Large intestine (tissue), 3 donors: Measurements from ENCODE around the gene PMPCA. TPM values are rescaled to one million over a fixed set of nuclear protein-coding genes. Genes with fewer than 3 reads are reported as not detected.
A peak's percentile ranks its signal among the peaks of the same experiment; 100 is the strongest.
"Not testable (repeated sequence)": the region's sequence is repeated elsewhere in the genome, so short reads cannot be mapped to it uniquely, and the experiment has no call there.

Experiments
- DNase-seq, 2 donors: peaks; one replicate each; pipeline versions ENCODE4 v3.0.0 to v3.0.0-alpha.2; 2013
- H3K27ac ChIP-seq: one replicate; pipeline ENCODE4 v1.5.1; 2013; ENCODE audit warnings: low read length
- H3K27me3 ChIP-seq: 2 replicates; pipeline ENCODE4 v1.6.1; 2013; ENCODE audit warnings: low read length; ENCODE audit not compliant: control insufficient read depth, insufficient read depth
- H3K36me3 ChIP-seq: 2 replicates; pipeline ENCODE4 v1.6.1; 2013; ENCODE audit warnings: low read length; ENCODE audit not compliant: control insufficient read depth, insufficient read depth
- H3K4me1 ChIP-seq: one replicate; pipeline ENCODE4 v1.6.1; 2013; ENCODE audit warnings: low read length; ENCODE audit not compliant: control insufficient read depth, insufficient read depth
- H3K4me3 ChIP-seq: one replicate; pipeline ENCODE4 v1.5.1; 2013; ENCODE audit warnings: low read length
- H3K9me3 ChIP-seq: one replicate; pipeline ENCODE4 v1.6.1; 2013; ENCODE audit warnings: mild to moderate bottlenecking, low read depth, low read length, moderate library complexity; ENCODE audit not compliant: control insufficient read depth
- WGBS: methylation state at CpG from one replicate; pipeline ENCODE4 v1.1.5; 2013; ENCODE audit warnings: low lambda C conversion rate; ENCODE audit not compliant: insufficient coverage; 5-methylcytosine and 5-hydroxymethylcytosine counted together
- polyA plus RNA-seq: library from polyadenylated mRNA; unstranded; fragments of 120-200 nt; gene quantifications from one replicate; pipeline ENCODE4 v1.2.1, GENCODE V29; 2013

The PMPCA gene
- polyA plus RNA-seq, 1 donor = 64.7 TPM

- Histone ChIP-seq H3K27me3 (no peaks in the 10 kb centered on the region), H3K4me1 (peaks cover 17% of the 10 kb centered on the region), H3K4me3 (no peak overlapping the region), H3K27ac (no peak overlapping the region), H3K9me3 (peaks cover 4% of the 10 kb centered on the region), H3K36me3 (peaks cover 57% of the 10 kb centered on the region)
- WGBS = no CpG with 5 or more reads among the region's 13 CpGs
- no peak for DNase-seq
Observed at GRCh38 chr9:136402067-136402466, 8.4 kb upstream of the PMPCA start.

DNA sequence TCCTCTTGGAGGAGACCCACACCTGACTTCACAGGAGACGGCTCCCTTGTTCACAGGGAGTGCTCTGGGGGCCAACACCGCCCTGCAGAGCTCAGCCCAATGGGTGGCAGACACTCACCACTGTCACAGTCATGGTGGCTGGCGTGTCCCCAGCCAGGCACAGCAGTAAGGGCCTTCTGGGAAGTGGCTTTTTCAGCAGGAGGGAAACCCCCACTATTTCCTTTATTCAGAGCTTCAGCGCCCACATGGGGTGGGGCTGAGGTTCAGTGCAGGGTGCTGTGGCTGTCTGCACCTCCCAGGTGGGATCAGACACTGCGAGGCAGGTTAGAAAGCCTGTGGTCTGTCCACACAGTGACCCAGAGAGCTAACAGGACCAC is 6.9 kb upstream of the PMPCA start:
- WGBS = no CpG with 5 or more reads among the region's 5 CpGs
- peaks cover 14% of the 10 kb centered on the region for H3K4me1 ChIP-seq
- H3K36me3 ChIP-seq = peaks cover 51% of the 10 kb centered on the region
- H3K27ac ChIP-seq = no peak overlapping the region
- no peaks in the 10 kb centered on the region for H3K27me3 ChIP-seq
- H3K4me3 ChIP-seq = no peak overlapping the region
- no peak for DNase-seq
- peaks cover 4% of the 10 kb centered on the region for H3K9me3 ChIP-seq

GRCh38 chr9:136403915-136404800 is 6.3 kb upstream of the PMPCA start:
- WGBS = 96% methylated on average over 3 of the region's 32 CpGs
- Histone ChIP-seq H3K4me3 (no peak overlapping the region), H3K9me3 (peaks cover 4% of the 10 kb centered on the region), H3K27me3 (no peaks in the 10 kb centered on the region), H3K4me1 (peaks cover 8% of the 10 kb centered on the region), H3K36me3 (peaks cover 51% of the 10 kb centered on the region), H3K27ac (no peak overlapping the region)
- DNase-seq = no peak

GRCh38 chr9:136404801-136405136 is 5.7 kb upstream of the PMPCA start:
- H3K36me3 ChIP-seq = peaks cover 51% of the 10 kb centered on the region
- H3K27me3 ChIP-seq = no peaks in the 10 kb centered on the region
- H3K4me3 ChIP-seq = no peak overlapping the region
- no peak overlapping the region for H3K27ac ChIP-seq
- H3K9me3 ChIP-seq = no peaks in the 10 kb centered on the region
- peaks cover 10% of the 10 kb centered on the region for H3K4me1 ChIP-seq
- WGBS = no CpG with 5 or more reads among the region's 14 CpGs
- no peak for DNase-seq

DNA sequence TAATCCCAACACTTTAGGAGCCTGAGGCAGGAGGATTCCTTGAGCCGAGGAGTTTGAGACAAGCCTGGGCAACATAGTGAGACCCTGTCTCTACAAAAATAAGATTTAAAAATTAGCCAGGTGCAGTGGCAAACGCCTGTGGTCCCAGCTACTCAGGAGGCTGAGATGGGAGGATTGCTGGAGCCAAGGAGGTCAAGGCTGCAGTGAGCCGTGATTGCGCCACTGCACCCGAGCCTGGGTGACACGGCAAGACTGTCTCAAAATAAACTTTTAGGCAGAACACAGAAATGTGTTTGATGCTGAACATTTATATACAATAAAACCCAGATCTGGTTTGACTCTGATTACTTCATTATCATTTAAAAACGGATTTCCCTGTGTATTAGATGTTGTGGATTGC is 5.0 kb upstream of the PMPCA start:
- peaks cover 51% of the 10 kb centered on the region for H3K36me3 ChIP-seq
- no CpG with 5 or more reads among the region's 7 CpGs for WGBS

GRCh38 chr9:136405904-136406303 is 4.6 kb upstream of the PMPCA start:
- not testable (repeated sequence) for H3K4me3 ChIP-seq, H3K4me1 ChIP-seq, H3K9me3 ChIP-seq, DNase-seq, H3K27ac ChIP-seq, H3K27me3 ChIP-seq
- peaks cover 51% of the 10 kb centered on the region for H3K36me3 ChIP-seq
- no CpG with 5 or more reads among the region's 10 CpGs for WGBS

More for the DNA sequence above, 5.0 kb upstream of the PMPCA start:
- Histone ChIP-seq H3K27me3 (no peaks in the 10 kb centered on the region), H3K9me3 (no peaks in the 10 kb centered on the region), H3K4me3 (no peak overlapping the region), H3K27ac (no peak overlapping the region), H3K4me1 (peaks cover 10% of the 10 kb centered on the region)
- DNase-seq = no peak

- H3K4me3 ChIP-seq, H3K27ac ChIP-seq, DNase-seq, H3K27me3 ChIP-seq, H3K9me3 ChIP-seq: not testable (repeated sequence)
- no CpG with 5 or more reads among the region's 28 CpGs for WGBS
- Histone ChIP-seq H3K4me1 (peaks cover 18% of the 10 kb centered on the region), H3K36me3 (peaks cover 44% of the 10 kb centered on the region)
Observed at GRCh38 chr9:136407061-136407460, 3.4 kb upstream of the PMPCA start.

DNA sequence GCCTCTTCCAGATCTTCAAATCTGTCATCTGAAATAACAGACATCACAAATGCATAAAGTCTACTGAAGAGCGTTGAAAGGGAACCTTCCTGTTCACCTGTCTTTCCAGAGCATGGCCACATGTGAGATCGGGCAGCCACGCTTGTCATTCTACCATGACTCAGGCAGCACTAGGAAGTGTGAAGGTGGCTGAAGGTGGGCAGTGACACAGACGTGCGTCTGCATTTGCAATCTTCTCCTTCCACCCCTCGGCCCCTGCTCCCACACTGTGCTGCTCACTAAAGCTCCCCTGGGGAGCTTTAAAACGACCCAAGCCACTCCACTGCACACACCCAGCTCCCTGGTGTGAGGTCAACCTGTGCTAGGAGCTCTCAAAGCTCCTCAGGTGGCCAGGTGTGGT is 2.5 kb upstream of the PMPCA start:
- DNase-seq = no peak
- H3K9me3 ChIP-seq = no peaks in the 10 kb centered on the region
- peaks cover 41% of the 10 kb centered on the region for H3K36me3 ChIP-seq
- no peak overlapping the region for H3K27ac ChIP-seq
- no peaks in the 10 kb centered on the region for H3K27me3 ChIP-seq
- no peak overlapping the region for H3K4me3 ChIP-seq
- WGBS = 100% methylated on average over 1 of the region's 7 CpGs
- H3K4me1 ChIP-seq = peaks cover 18% of the 10 kb centered on the region

GRCh38 chr9:136409557-136410455 is 652 bp upstream of the PMPCA start:
- H3K9me3 ChIP-seq = no peaks in the 10 kb centered on the region
- H3K4me3 ChIP-seq = peak overlapping the region; percentile 58
- no peak overlapping the region for H3K27ac ChIP-seq
- no CpG with 5 or more reads among the region's 71 CpGs for WGBS
- H3K4me1 ChIP-seq = peaks cover 18% of the 10 kb centered on the region
- H3K36me3 ChIP-seq = peaks cover 45% of the 10 kb centered on the region
- DNase-seq = peak in 1 of 2 donors; percentile 67
- H3K27me3 ChIP-seq = no peaks in the 10 kb centered on the region

GRCh38 chr9:136411378-136411777 is 920 bp downstream of the PMPCA start:
- WGBS = no CpG with 5 or more reads among the region's 4 CpGs
- peak overlapping the region; percentile 96 for H3K4me3 ChIP-seq
- no peaks in the 10 kb centered on the region for H3K9me3 ChIP-seq
- no peaks in the 10 kb centered on the region for H3K27me3 ChIP-seq
- H3K36me3 ChIP-seq = peaks cover 47% of the 10 kb centered on the region
- H3K27ac ChIP-seq = no peak overlapping the region
- DNase-seq = no peak
- H3K4me1 ChIP-seq = peaks cover 18% of the 10 kb centered on the region
